ENCODE measurements around the gene CACNB4.
"Not testable (repeated sequence)": the region's sequence is repeated elsewhere in the genome, so short reads cannot be mapped to it uniquely, and the experiment has no call there.

Gene CACNB4

GRCh38 chr2:151899156-151899555 lies 199.7 kb downstream of the CACNB4 start:
- DNase-seq: no peak

GRCh38 chr2:151891566-151892194 lies 207.2 kb downstream of the CACNB4 start:
- DNase-seq: no peak

GRCh38 chr2:151887164-151887563 lies 211.7 kb downstream of the CACNB4 start:
- DNase-seq: no peak

GRCh38 chr2:151886241-151886640 lies 212.6 kb downstream of the CACNB4 start:
- no peak for DNase-seq

GRCh38 chr2:151882786-151883445 lies 215.9 kb downstream of the CACNB4 start:
- no peak for DNase-seq

GRCh38 chr2:151881342-151881741 lies 217.5 kb downstream of the CACNB4 start:
- DNase-seq: no peak

GRCh38 chr2:151880586-151880985 lies 218.3 kb downstream of the CACNB4 start:
- DNase-seq: no peak

GRCh38 chr2:151878655-151879563 lies 219.9 kb downstream of the CACNB4 start:
- DNase-seq: no peak

GRCh38 chr2:151878204-151878603 lies 220.6 kb downstream of the CACNB4 start:
- DNase-seq: no peak

GRCh38 chr2:151875631-151876030 lies 223.2 kb downstream of the CACNB4 start:
- DNase-seq: not testable (repeated sequence)

GRCh38 chr2:151872463-151872862 lies 226.4 kb downstream of the CACNB4 start:
- no peak for DNase-seq

- no peak for DNase-seq
Measured at GRCh38 chr2:151869291-151869690, 229.6 kb downstream of the CACNB4 start.

GRCh38 chr2:151862700-151863099 lies 236.1 kb downstream of the CACNB4 start:
- DNase-seq: no peak

GRCh38 chr2:151861174-151861573 lies 237.7 kb downstream of the CACNB4 start:
- DNase-seq: no peak

- DNase-seq: no peak
Measured at GRCh38 chr2:151860613-151861146, 238.2 kb downstream of the CACNB4 start.

- no peak for DNase-seq
Measured at GRCh38 chr2:151860210-151860609, 238.6 kb downstream of the CACNB4 start.

GRCh38 chr2:151857650-151858049 lies 241.2 kb downstream of the CACNB4 start:
- DNase-seq: no peak

- DNase-seq: no peak
Measured at GRCh38 chr2:151855111-151855510, 243.7 kb downstream of the CACNB4 start.

GRCh38 chr2:151853070-151853758 lies 245.6 kb downstream of the CACNB4 start:
- no peak for DNase-seq

GRCh38 chr2:151852260-151853069 lies 246.4 kb downstream of the CACNB4 start:
- DNase-seq: no peak

- DNase-seq: no peak
Measured at GRCh38 chr2:151851761-151852160, 247.1 kb downstream of the CACNB4 start.

All from left hindlimb (tissue), 1 donor.